ENCODE results near the gene SYDE2.

GRCh38 chr1:85179522-85179921 lies 21.3 kb downstream of the SYDE2 start:
- TF ChIP-seq CTCF (IDR thresholded peaks at IDR 0.05) (no peak), POLR2AphosphoS5 (IDR thresholded peaks at IDR 0.05) (no peak)

Data from upper lobe of left lung (tissue), 4 donors.